Brain microvascular endothelial cell (primary cell): ENCODE data around the gene ELAPOR1.

Experiments
- DNase-seq: peaks from one replicate; pipeline ENCODE4 v3.0.0-alpha.2; 2020
- H3K27ac ChIP-seq: fragments of 250-450 bp; sonication (Bioruptor Pico); 2 replicates; pipeline ENCODE4 v1.5.1; 2020; ENCODE audit warnings: mild to moderate bottlenecking, moderate library complexity
- H3K27me3 ChIP-seq: fragments of 250-450 bp; sonication (Bioruptor Pico); replicated peaks from 2 replicates; pipeline ENCODE4 v1.5.1; 2020; ENCODE audit warnings: mild to moderate bottlenecking
- H3K36me3 ChIP-seq: fragments of 250-450 bp; sonication (Bioruptor Pico); replicated peaks from 2 replicates; pipeline ENCODE4 v1.5.1; 2020; ENCODE audit warnings: mild to moderate bottlenecking
- H3K4me3 ChIP-seq: 2 replicates; pipeline ENCODE4 v1.5.1; 2011; ENCODE audit warnings: low read depth, mild to moderate bottlenecking, control low read depth, low read length, moderate library complexity
- in situ Hi-C: cut with HindIII; loops from 2 replicates; pipeline ENCODE4 v1.10.0; 2017; ENCODE audit warnings: low sequenced_read_pairs, low pct_ligation_motif_present
- TF ChIP-seq, protein P1 (sequence below): IDR thresholded peaks from 2 replicates; pipeline ENCODE4 v1.5.1; 2011; ENCODE audit warnings: low read depth, mild to moderate bottlenecking, moderate library complexity, low read length, control low read depth, inconsistent platforms; ENCODE audit errors: missing control alignments

The ELAPOR1 gene

DNA sequence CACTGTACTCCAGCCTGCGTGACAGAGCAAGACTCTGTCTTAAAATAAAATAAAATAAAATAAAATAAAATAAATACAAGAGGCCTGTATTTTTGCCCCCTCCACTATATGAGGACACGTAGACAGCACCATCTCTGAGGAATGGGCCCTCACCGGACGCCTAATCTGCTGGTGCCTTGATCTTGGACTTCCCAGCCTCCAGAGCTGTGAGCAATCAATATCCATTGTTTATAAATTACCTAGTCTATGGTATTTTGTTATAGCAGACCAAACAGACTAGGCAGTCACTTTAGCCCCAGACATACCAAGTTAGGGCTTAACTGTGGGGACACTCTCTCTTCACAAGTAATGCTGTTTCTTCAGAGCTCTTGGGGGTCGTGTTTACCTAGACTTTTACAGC is 6.4 kb downstream of the ELAPOR1 start:
- H3K27ac ChIP-seq, result no peak overlapping the region
- H3K36me3 ChIP-seq, result no peaks in the 10 kb centered on the region
- TF ChIP-seq, protein P1, sequence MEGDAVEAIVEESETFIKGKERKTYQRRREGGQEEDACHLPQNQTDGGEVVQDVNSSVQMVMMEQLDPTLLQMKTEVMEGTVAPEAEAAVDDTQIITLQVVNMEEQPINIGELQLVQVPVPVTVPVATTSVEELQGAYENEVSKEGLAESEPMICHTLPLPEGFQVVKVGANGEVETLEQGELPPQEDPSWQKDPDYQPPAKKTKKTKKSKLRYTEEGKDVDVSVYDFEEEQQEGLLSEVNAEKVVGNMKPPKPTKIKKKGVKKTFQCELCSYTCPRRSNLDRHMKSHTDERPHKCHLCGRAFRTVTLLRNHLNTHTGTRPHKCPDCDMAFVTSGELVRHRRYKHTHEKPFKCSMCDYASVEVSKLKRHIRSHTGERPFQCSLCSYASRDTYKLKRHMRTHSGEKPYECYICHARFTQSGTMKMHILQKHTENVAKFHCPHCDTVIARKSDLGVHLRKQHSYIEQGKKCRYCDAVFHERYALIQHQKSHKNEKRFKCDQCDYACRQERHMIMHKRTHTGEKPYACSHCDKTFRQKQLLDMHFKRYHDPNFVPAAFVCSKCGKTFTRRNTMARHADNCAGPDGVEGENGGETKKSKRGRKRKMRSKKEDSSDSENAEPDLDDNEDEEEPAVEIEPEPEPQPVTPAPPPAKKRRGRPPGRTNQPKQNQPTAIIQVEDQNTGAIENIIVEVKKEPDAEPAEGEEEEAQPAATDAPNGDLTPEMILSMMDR, result no peak
- H3K27me3 ChIP-seq, result no peaks in the 10 kb centered on the region
- no peak for DNase-seq
- in situ Hi-C loops, result no loop called here
- no peak overlapping the region for H3K4me3 ChIP-seq

DNA sequence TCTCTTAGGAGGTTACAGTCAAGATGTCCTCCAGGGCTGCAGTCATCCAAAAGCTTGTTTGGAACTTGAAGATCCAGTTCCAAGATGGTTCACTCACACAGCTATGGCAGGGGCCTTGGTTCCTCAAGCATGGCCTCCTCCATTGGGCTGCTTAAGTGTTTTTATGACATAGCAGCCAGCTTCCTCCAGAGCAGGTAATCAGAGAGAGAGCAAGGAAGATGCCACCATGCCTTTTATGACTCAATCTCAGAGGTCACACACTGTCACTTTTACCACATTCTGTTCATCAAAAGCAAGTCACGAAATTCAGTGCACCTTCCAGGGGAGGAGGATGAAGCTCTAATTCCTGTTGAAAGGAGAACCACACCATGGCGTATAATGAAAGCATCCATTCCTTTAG is 17.1 kb downstream of the ELAPOR1 start:
- Histone ChIP-seq H3K4me3 (no peak overlapping the region), H3K27ac (no peak overlapping the region), H3K27me3 (no peaks in the 10 kb centered on the region), H3K36me3 (no peaks in the 10 kb centered on the region)
- no peak for DNase-seq
- TF ChIP-seq, protein P1, result no peak
- in situ Hi-C loops, result no loop called here

DNA sequence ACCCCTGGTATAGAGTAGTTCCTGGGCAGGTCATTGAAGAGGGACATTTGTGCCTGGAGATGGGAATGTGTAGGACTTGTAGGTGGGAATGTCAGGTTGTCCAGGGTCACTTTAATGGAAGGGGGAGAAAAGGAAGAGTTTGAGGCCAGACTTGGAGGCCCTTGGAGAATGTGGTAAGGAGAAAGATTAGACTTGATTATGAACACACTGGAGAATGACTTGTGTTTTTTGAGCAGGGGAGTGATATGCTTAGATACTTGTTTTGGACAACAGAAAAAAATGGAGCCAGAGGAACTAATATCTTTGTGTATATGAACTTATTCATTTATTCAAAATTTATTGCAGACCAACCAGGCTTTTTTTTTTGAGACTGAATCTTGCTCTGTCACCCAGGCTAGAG is 17.9 kb downstream of the ELAPOR1 start:
- DNase-seq, result no peak
- Histone ChIP-seq H3K36me3 (no peaks in the 10 kb centered on the region), H3K4me3 (no peak overlapping the region), H3K27me3 (no peaks in the 10 kb centered on the region), H3K27ac (no peak overlapping the region)
- TF ChIP-seq, protein P1, result no peak
- in situ Hi-C loops, result no loop called here

DNA sequence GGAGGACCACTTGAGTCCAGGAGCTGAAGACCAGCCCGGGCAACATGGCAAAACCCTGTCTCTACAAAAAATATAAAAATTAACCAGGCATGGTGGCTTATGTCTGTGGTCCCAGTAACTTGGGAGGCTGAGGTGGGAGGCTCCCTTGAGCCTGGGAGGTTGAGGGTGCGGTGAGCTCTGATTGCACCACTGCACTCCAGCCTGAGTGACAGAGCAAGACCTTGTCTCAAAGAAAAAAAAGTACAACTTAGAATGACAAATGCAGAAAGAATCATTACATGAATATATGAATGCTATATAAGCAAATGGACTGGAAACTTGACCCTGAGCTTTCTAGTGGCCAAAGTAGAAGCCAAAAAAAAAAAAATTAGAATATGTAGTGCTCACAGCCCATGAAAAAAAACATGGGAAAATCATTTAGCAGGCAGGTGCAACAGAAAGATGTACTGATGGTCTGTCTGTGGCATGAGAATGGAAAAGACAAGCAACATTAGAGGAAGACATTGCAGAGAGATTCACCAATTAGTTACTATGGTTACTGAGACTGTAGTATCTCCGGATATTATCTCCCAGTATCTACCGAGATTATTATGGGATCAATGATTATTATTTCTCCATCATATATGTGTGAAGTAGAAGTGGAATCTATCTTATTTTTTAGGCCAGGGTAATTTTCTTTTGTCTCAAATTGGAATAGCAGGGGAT is 19.2 kb downstream of the ELAPOR1 start:
- no peaks in the 10 kb centered on the region for H3K27me3 ChIP-seq
- H3K36me3 ChIP-seq, result no peaks in the 10 kb centered on the region
- no peak for DNase-seq
- TF ChIP-seq, protein P1, result no peak
- in situ Hi-C loops, result no loop called here
- H3K4me3 ChIP-seq, result no peak overlapping the region
- no peak overlapping the region for H3K27ac ChIP-seq

DNA sequence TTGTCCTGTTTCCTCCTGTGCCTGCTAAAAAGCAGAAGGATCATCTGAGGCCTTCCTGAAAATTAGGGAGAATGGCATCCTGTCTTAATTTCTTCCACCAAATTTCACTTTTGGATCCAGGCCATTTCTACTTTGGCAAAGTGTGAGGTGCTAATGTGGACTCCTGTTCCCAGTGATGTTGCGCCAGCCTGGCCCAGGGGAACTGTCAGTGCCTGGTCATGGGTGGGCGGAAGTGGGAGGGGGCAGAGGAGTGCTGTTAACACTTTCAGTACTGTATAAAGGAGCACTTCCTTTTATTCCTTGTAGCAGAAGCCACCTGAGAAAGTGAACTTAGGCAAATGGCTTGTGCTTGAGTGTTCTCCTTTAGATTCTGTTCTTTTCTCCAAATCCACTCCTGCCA is 19.9 kb downstream of the ELAPOR1 start:
- H3K27ac ChIP-seq, result no peak overlapping the region
- TF ChIP-seq, protein P1, result no peak
- no peak overlapping the region for H3K4me3 ChIP-seq
- no peaks in the 10 kb centered on the region for H3K27me3 ChIP-seq
- no peak for DNase-seq
- in situ Hi-C loops, result no loop called here
- no peaks in the 10 kb centered on the region for H3K36me3 ChIP-seq

DNA sequence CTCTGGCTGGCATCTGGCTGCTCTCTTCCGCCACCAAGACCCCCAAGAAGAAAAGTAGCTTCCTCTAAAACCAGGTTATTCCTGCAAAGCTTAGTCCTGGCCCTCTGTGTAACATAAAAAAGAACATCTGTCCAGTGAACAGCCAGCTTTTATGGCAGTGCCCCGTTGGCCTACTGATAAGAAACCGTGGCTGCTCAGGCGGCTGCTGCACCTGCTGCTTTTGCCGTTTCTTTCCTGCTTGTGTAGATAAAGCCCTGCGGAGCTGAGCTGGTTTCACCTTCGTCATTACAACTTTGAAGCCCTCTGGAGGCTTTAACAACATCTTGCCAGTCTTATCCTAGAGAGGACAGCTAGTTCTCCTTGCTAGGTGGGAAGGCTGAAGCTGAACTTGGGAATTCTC is 20.5 kb downstream of the ELAPOR1 start:
- in situ Hi-C loops, result no loop called here
- no peaks in the 10 kb centered on the region for H3K36me3 ChIP-seq
- no peak overlapping the region for H3K27ac ChIP-seq
- DNase-seq, result no peak
- H3K27me3 ChIP-seq, result no peaks in the 10 kb centered on the region
- H3K4me3 ChIP-seq, result no peak overlapping the region
- TF ChIP-seq, protein P1, result no peak
